GM12878 (cell line): ENCODE measurements around the gene KCNC4. TPM values are rescaled to one million over a fixed set of nuclear protein-coding genes. Genes with fewer than 3 reads are reported as not detected.

ENCODE experiments used
- ATAC-seq: fragments of 200-7000 bp; cut with Tn5 transposase; 3 replicates; pipeline ENCODE4 v1.9.1; 2020; ENCODE audit warnings: mild to moderate bottlenecking, moderate library complexity
- BruUV-seq: library from RNA; stranded (reverse); fragments of 400-500 nt; replicated peaks from 2 replicates; lab custom pipeline; 2021; lab: Mats Ljungman, UMichigan
- CTCF ChIA-PET: fragments of 300-600 bp; sonication (Branson Sonifier 250); formaldehyde crosslinking; extraction: SDS; loops from one replicate; lab custom pipeline; 2021; ENCODE audit warnings: inconsistent platforms; lab: Yijun Ruan, JAX
- POLR2A ChIA-PET: fragments of 350-600 bp; formaldehyde crosslinking; extraction: SDS; loops from one replicate; lab custom pipeline; 2021; ENCODE audit warnings: inconsistent platforms; lab: Charles Lee
- RAD21 ChIA-PET: fragments of 300-600 bp; sonication (Branson Sonifier 250); formaldehyde crosslinking; loops from one replicate; lab custom pipeline; 2023; ENCODE audit warnings: antibody characterized with exemption; ENCODE audit not compliant: unreplicated experiment; lab: Charles Lee
- SMC1A ChIA-PET: fragments of 300-600 bp; sonication (Branson Sonifier 250); formaldehyde crosslinking; loops from one replicate; lab custom pipeline; 2023; ENCODE audit not compliant: unreplicated experiment, uncharacterized antibody; lab: Charles Lee
- DNase-seq: peaks from one replicate; pipeline ENCODE4 v3.0.0-alpha.2; 2011; ENCODE audit warnings: low read depth, low spot score
- FAIRE-seq: peaks from 3 replicates; lab custom pipeline; 2011; peaks lifted over from hg19 to GRCh38; lab: Jason Lieb, UNC
- H2AFZ ChIP-seq: 2 replicates; pipeline ENCODE4 v1.6.0; 2011; ENCODE audit warnings: low read depth, low read length, control low read depth; ENCODE audit not compliant: control insufficient read depth
- H3K27ac ChIP-seq: 2 replicates; pipeline ENCODE4 v1.5.1; 2011; ENCODE audit warnings: control low read depth; ENCODE audit not compliant: control insufficient read depth, insufficient read depth
- H3K27me3 ChIP-seq, 2 experiments: replicated peaks in 1 of 2; 2 replicates each; pipeline versions ENCODE4 v1.6.0 to v1.6.1; 2011; ENCODE audit warnings: low read length in 1 of 2; ENCODE audit not compliant: control insufficient read depth in 2 of 2, insufficient read depth in 2 of 2
- H3K36me3 ChIP-seq, 2 experiments: 2 replicates each; pipeline ENCODE4 v1.5.1; 2011; ENCODE audit warnings: low read length in 1 of 2; ENCODE audit not compliant: control insufficient read depth in 2 of 2, insufficient read depth in 2 of 2
- H3K4me1 ChIP-seq: 2 replicates; pipeline ENCODE4 v1.6.1; 2011; ENCODE audit warnings: mild to moderate bottlenecking, low read length, moderate library complexity, mixed read lengths; ENCODE audit not compliant: control insufficient read depth, insufficient read depth
- H3K4me2 ChIP-seq: 2 replicates; pipeline ENCODE4 v1.6.0; 2011; ENCODE audit warnings: control low read depth; ENCODE audit not compliant: control insufficient read depth, insufficient read depth
- H3K4me3 ChIP-seq: fragments of 200-600 bp; sonication (generic); 2 replicates; pipeline ENCODE4 v1.5.1; 2016
- H3K79me2 ChIP-seq: 2 replicates; pipeline ENCODE4 v1.6.0; 2011; ENCODE audit warnings: low read length; ENCODE audit not compliant: control insufficient read depth, insufficient read depth
- H3K9ac ChIP-seq: 2 replicates; pipeline ENCODE4 v1.8.0; 2011; ENCODE audit warnings: low read length, control low read depth, mixed read lengths; ENCODE audit not compliant: control insufficient read depth, insufficient read depth
- H3K9me3 ChIP-seq: replicated peaks from 3 replicates; pipeline ENCODE4 v1.5.1; 2011; ENCODE audit warnings: mild to moderate bottlenecking, low read length; ENCODE audit not compliant: control insufficient read depth, insufficient read depth
- H4K20me1 ChIP-seq: 2 replicates; pipeline ENCODE4 v1.6.0; 2011; ENCODE audit not compliant: control insufficient read depth, insufficient read depth
- ATF7 ChIP-seq: fragments of 450-650 bp; IDR thresholded peaks from 2 replicates; pipeline ENCODE4 v1.6.1; 2016; ENCODE audit warnings: low read depth, mild to moderate bottlenecking
- BCL11A ChIP-seq: IDR thresholded peaks from 2 replicates; pipeline ENCODE4 v1.6.1; 2011; ENCODE audit warnings: low read depth, low read length
- EED ChIP-seq: sonication (generic); IDR thresholded peaks from 2 replicates; pipeline ENCODE4 v1.6.1; 2016; ENCODE audit warnings: antibody characterized with exemption, low read depth
- MTA2 ChIP-seq: fragments of 450-650 bp; IDR thresholded peaks from 2 replicates; pipeline ENCODE4 v1.6.1; 2016; ENCODE audit warnings: low read depth, mild to moderate bottlenecking, moderate library complexity
- NFYB ChIP-seq: IDR thresholded peaks from 2 replicates; pipeline ENCODE4 v1.6.1; 2011; ENCODE audit warnings: low read depth, mild to moderate bottlenecking, low read length, improper control_type of control experiment, moderate library complexity; ENCODE audit not compliant: insufficient read depth
- PAX8 ChIP-seq: fragments of 450-650 bp; IDR thresholded peaks from 2 replicates; pipeline ENCODE4 v1.6.1; 2017; ENCODE audit warnings: mild to moderate bottlenecking, moderate library complexity
- RUNX3 ChIP-seq: IDR thresholded peaks from 2 replicates; pipeline ENCODE4 v1.6.1; 2012; ENCODE audit warnings: low read length, inconsistent platforms
- SPI1 ChIP-seq: IDR thresholded peaks from 2 replicates; pipeline ENCODE4 v1.6.1; 2011; ENCODE audit warnings: low read depth, mild to moderate bottlenecking, low read length, moderate library complexity, borderline replicate concordance; ENCODE audit not compliant: insufficient read depth
- SRF ChIP-seq, 2 experiments: IDR thresholded peaks; 2 replicates each; pipeline ENCODE4 v1.6.1; 2011; ENCODE audit warnings: low read depth in 2 of 2, low read length in 2 of 2, mild to moderate bottlenecking in 1 of 2, moderate library complexity in 1 of 2
- TCF7 ChIP-seq: IDR thresholded peaks from 2 replicates; pipeline ENCODE4 v1.6.1; 2014; ENCODE audit warnings: antibody characterized with exemption, borderline replicate concordance
- WGBS: methylation state at CpG from one replicate; pipeline ENCODE4 v1.1.6; 2016; ENCODE audit warnings: low lambda C conversion rate; ENCODE audit not compliant: insufficient replicate concordance, insufficient coverage; ENCODE audit errors: missing lambda C conversion rate; 5-methylcytosine and 5-hydroxymethylcytosine counted together
- in situ Hi-C: fragments of 300-500 bp; cut with MboI; formaldehyde crosslinking; loops from 9 replicates; pipeline ENCODE4 v1.14.3; 2018; ENCODE audit warnings: mixed read lengths
- intact Hi-C: fragments of 100-400 bp; cut with micrococcal nuclease; formaldehyde crosslinking; loops from one replicate; pipeline ENCODE4 v1.14.2; 2022; ENCODE audit not compliant: unreplicated experiment
- polyA plus RNA-seq, 11 experiments: library from polyadenylated mRNA; depleted of rRNA in 4 of 11; unstranded in 6 of 11; stranded (reverse) in 5 of 11; fragments of >200 nt; fragmentation: Nextera tagmentation in 4 of 11; fragmentation: Illumina TruSeq in 1 of 11; extraction: Ambion mirVana in 4 of 11; extraction: Trizol in 1 of 11; gene quantifications; 1 replicate in 1 of 11; 2 replicates in 10 of 11; pipeline versions ENCODE4 v1.2.1 to v1.2.3, GENCODE V29; 2011 to 2016; ENCODE audit warnings: inconsistent platforms in 2 of 11, missing spikeins in 2 of 11, low read depth in 1 of 11
- total RNA-seq, 4 experiments: library from RNA; depleted of rRNA in 3 of 4; stranded (reverse); fragments of >200 nt in 3 of 4; fragmentation: Illumina TruSeq in 1 of 4; extraction: Trizol in 1 of 4; gene quantifications; 2 replicates each; pipeline versions ENCODE4 v1.2.1 to v1.2.3, GENCODE V29; 2013 to 2021

Gene KCNC4
- total and polyA plus RNA-seq, 10 of the 15 experiments (the other 5 are each of a cell fraction or from before 2014, with no cell fraction given): 0.06 to 1.7 (median 0.36) TPM

DNA sequence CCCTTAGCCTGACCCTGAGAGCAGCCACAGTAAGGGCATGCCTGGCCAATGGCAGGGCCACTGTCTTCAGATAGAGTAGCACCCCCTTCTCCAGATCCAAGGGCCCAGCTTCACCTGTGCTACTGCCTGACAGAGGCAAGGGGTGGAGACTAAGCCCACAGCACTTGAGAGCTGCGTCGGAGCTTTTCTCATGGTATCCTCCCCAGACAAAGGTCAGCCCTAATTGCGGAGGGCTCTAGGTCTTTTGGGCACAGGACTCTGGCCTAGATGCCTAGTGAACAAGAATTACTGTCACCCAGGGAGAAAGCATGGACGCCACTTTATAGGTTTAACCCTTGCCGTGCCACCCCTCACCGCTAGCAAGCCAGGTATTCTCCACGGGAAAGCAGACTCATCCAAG, 15.1 kb downstream of the KCNC4 start:
- BruUV-seq: no TSS peak
- Histone ChIP-seq H3K9ac (no peak overlapping the region), H3K27ac (no peak overlapping the region), H3K9me3 (no peaks in the 10 kb centered on the region), H3K79me2 (no peaks in the 10 kb centered on the region), H3K4me2 (no peak overlapping the region), H3K27me3 (no peaks in the 10 kb centered on the region), H3K4me3 (no peak overlapping the region), H2AFZ (no peak overlapping the region), H3K36me3 (no peaks in the 10 kb centered on the region), H3K4me1 (no peaks in the 10 kb centered on the region), H4K20me1 (no peaks in the 10 kb centered on the region)
- no peak for FAIRE-seq
- intact Hi-C loops: no loop called here
- ChIA-PET CTCF (interaction anchor here (0.7 to 1.4 kb wide), 2 partner anchors 17 to 20 kb away, joined by 3 to 6 read pairs; no protein-coding TSS in a partner anchor), POLR2A (no interaction called here), SMC1A (interaction anchor here (1.6 kb wide), 1 partner anchor 10 kb away, joined by 4 read pairs; no protein-coding TSS in a partner anchor), RAD21 (interaction anchor here (1.2 kb wide), 1 partner anchor 17 kb away, joined by 5 read pairs; no protein-coding TSS in a partner anchor)
- no peak for TF ChIP-seq ATF7
- no peak for TF ChIP-seq RUNX3
- no peak for TF ChIP-seq EED
- TF ChIP-seq SRF (IDR thresholded peaks at IDR 0.05; ENCODE audit: low read depth in 2 of 2, low read length in 2 of 2): no peak
- TF ChIP-seq NFYB: no peak
- TF ChIP-seq SPI1: no peak
- TF ChIP-seq BCL11A: no peak
- TF ChIP-seq TCF7: no peak
- TF ChIP-seq PAX8: no peak
- TF ChIP-seq MTA2: no peak
- 32% methylated on average over 7 of the region's 7 CpGs for WGBS
- in situ Hi-C loops: no loop called here
- ATAC-seq: no peak
- no peak for DNase-seq
